T-cell (primary cell): Measurements from ENCODE around the gene TSHZ3. TPM values are rescaled to one million over a fixed set of nuclear protein-coding genes. Genes with fewer than 3 reads are reported as not detected.

Experiments
- ATAC-seq, 4 experiments: fragments of 200-7000 bp in 3 of 4; fragments of 150-1000 bp in 1 of 4; cut with Tn5 transposase; replicated peaks in 1 of 4; 1 replicate in 3 of 4; 2 replicates in 1 of 4; pipeline ENCODE4 v1.10.0; 2021; ENCODE audit warnings: moderate library complexity in 3 of 4, mild to moderate bottlenecking in 2 of 4, moderate number of reproducible peaks in 1 of 4
- CTCF ChIA-PET, 2 donors: fragments of 300-600 bp; sonication (Branson Sonifier 250); formaldehyde crosslinking; loops; one replicate each; lab custom pipeline; 2022; ENCODE audit warnings: antibody characterized with exemption in 2 of 2; lab: Charles Lee
- POLR2A ChIA-PET, 2 donors: fragments of 300-600 bp; sonication (Branson Sonifier 250); formaldehyde crosslinking; loops; one replicate each; lab custom pipeline; 2022; ENCODE audit warnings: antibody characterized with exemption in 2 of 2; lab: Charles Lee
- DNase-seq, 35 experiments: peaks; one replicate each; pipeline versions ENCODE4 v3.0.0 to v3.0.0-alpha.2; 2013 to 2023
- H3K27ac ChIP-seq: one replicate; pipeline ENCODE4 v1.5.1; 2013; ENCODE audit warnings: low read length
- H3K27me3 ChIP-seq, 2 experiments: replicated peaks in 1 of 2; 1 replicate in 1 of 2; 2 replicates in 1 of 2; pipeline versions ENCODE4 v1.6.1 to v1.7.0; 2013; ENCODE audit warnings: low read length in 1 of 2, mixed read lengths in 1 of 2; ENCODE audit not compliant: control insufficient read depth in 2 of 2, insufficient read depth in 2 of 2; ENCODE audit errors: extremely low read depth in 1 of 2
- H3K36me3 ChIP-seq, 2 donors: 1 replicate in 1 of 2; 2 replicates in 1 of 2; pipeline versions ENCODE4 v1.6.1 to v1.7.0; 2013; ENCODE audit warnings: low read length in 1 of 2; ENCODE audit not compliant: control insufficient read depth in 2 of 2, insufficient read depth in 1 of 2; ENCODE audit errors: extremely low read depth in 1 of 2
- H3K4me1 ChIP-seq, 2 experiments: 1 replicate in 1 of 2; 2 replicates in 1 of 2; pipeline versions ENCODE4 v1.6.1 to v1.7.0; 2013; ENCODE audit warnings: low read length in 2 of 2, mixed read lengths in 1 of 2; ENCODE audit not compliant: insufficient read depth in 2 of 2, control insufficient read depth in 1 of 2; ENCODE audit errors: extremely low read depth in 1 of 2
- H3K4me3 ChIP-seq, 2 donors: 1 replicate in 1 of 2; 2 replicates in 1 of 2; pipeline versions ENCODE4 v1.5.1 to v1.7.0; 2013; ENCODE audit warnings: mild to moderate bottlenecking in 2 of 2, low read length in 1 of 2, moderate library complexity in 1 of 2; ENCODE audit not compliant: control insufficient read depth in 1 of 2; ENCODE audit errors: extremely low read depth in 1 of 2
- H3K9me3 ChIP-seq: 2 replicates; pipeline ENCODE4 v1.7.0; 2013
- H3K27ac Mint-ChIP-seq, 2 donors: one replicate each; pipeline ENCODE4 v1.8.0; 2020 to 2021; ENCODE audit warnings: mild to moderate bottlenecking in 2 of 2, mixed read lengths in 2 of 2
- H3K27me3 Mint-ChIP-seq, 2 donors: one replicate each; pipeline ENCODE4 v1.8.0; 2021 to 2022; ENCODE audit warnings: mixed read lengths in 2 of 2
- H3K36me3 Mint-ChIP-seq: one replicate; pipeline ENCODE4 v1.8.0; 2021; ENCODE audit warnings: mixed read lengths
- H3K4me1 Mint-ChIP-seq, 3 donors: one replicate each; pipeline ENCODE4 v1.8.0; 2020 to 2022; ENCODE audit warnings: mixed read lengths in 3 of 3, mild to moderate bottlenecking in 1 of 3
- H3K4me3 Mint-ChIP-seq, 3 donors: one replicate each; pipeline ENCODE4 v1.8.0; 2020 to 2022; ENCODE audit warnings: mild to moderate bottlenecking in 3 of 3, mixed read lengths in 3 of 3, moderate library complexity in 3 of 3
- H3K9me3 Mint-ChIP-seq, 3 donors: one replicate each; pipeline ENCODE4 v1.8.0; 2020 to 2022; ENCODE audit warnings: mixed read lengths in 3 of 3
- WGBS: methylation state at CpG from one replicate; pipeline ENCODE4 v1.1.5; 2013; ENCODE audit warnings: missing lambda C conversion rate; ENCODE audit not compliant: insufficient coverage; 5-methylcytosine and 5-hydroxymethylcytosine counted together
- total RNA-seq, 35 experiments: library from RNA in 6 of 35; stranded (reverse) in 6 of 35; fragments of 120-200 nt in 1 of 35; gene quantifications; one replicate each; pipeline versions ENCODE4 v1.2.1 to v1.2.4 and lab custom pipeline; 2013 to 2026

TSHZ3 gene
- total RNA-seq, 5 donors from 2014 or later (not counting 1 experiment from before 2014, with no cell fraction given): 0.18 to 1.4 (median 0.54) TPM

- ATAC-seq (no peak), DNase-seq (no peak)
- ChIA-PET POLR2A (interaction anchor here in 1 of 2 donors (0.6 kb wide), 1 partner anchor 27 kb away, joined by 7 read pairs; no protein-coding TSS in a partner anchor), CTCF (no interaction called here)
- H3K4me3 ChIP-seq: no peak overlapping the region
- Mint-ChIP-seq H3K36me3 (no peaks in the 10 kb centered on the region), H3K27me3 (peaks cover 5 to 30% of the 10 kb centered on the region in 2 donors), H3K27ac (no peak overlapping the region), H3K4me3 (no peak overlapping the region), H3K9me3 (no peaks in the 10 kb centered on the region), H3K4me1 (peaks cover 0 to 4% (median 4%) of the 10 kb centered on the region in 3 donors)
- H3K9me3 ChIP-seq: no peaks in the 10 kb centered on the region
- no peaks in the 10 kb centered on the region for H3K4me1 ChIP-seq
- WGBS: 48% methylated on average over 10 of the region's 13 CpGs
- H3K36me3 ChIP-seq: no peaks in the 10 kb centered on the region
- H3K27me3 ChIP-seq: peaks cover 0 to 40% of the 10 kb centered on the region in 2 experiments
- H3K27ac ChIP-seq: no peak overlapping the region
These were observed 93.9 kb downstream of the TSHZ3 start for GRCh38 chr19:31255174-31255799.

GRCh38 chr19:31254611-31255010 is 94.6 kb downstream of the TSHZ3 start:
- no peaks in the 10 kb centered on the region for H3K9me3 ChIP-seq
- H3K27ac Mint-ChIP-seq: no peak overlapping the region
- ATAC-seq (no peak), DNase-seq (no peak)
- ChIA-PET POLR2A (no interaction called here), CTCF (no interaction called here)
- H3K27ac ChIP-seq: no peak overlapping the region
- H3K4me3 ChIP-seq: no peak overlapping the region
- no peaks in the 10 kb centered on the region for H3K36me3 Mint-ChIP-seq
- 90% methylated on average over 4 of the region's 4 CpGs for WGBS
- H3K27me3 ChIP-seq: peaks cover 0 to 36% of the 10 kb centered on the region in 2 experiments
- H3K9me3 Mint-ChIP-seq: no peaks in the 10 kb centered on the region
- H3K4me3 Mint-ChIP-seq: no peak overlapping the region
- no peaks in the 10 kb centered on the region for H3K36me3 ChIP-seq
- H3K27me3 Mint-ChIP-seq: peaks cover 5 to 28% of the 10 kb centered on the region in 2 donors
- no peaks in the 10 kb centered on the region for H3K4me1 ChIP-seq
- peaks cover 0 to 4% (median 4%) of the 10 kb centered on the region in 3 donors for H3K4me1 Mint-ChIP-seq

- 81% methylated on average over 7 of the region's 7 CpGs for WGBS
- Mint-ChIP-seq H3K27me3 (peaks cover 6 to 27% of the 10 kb centered on the region in 2 donors), H3K27ac (no peak overlapping the region), H3K4me3 (no peak overlapping the region), H3K4me1 (peaks cover 0 to 4% (median 4%) of the 10 kb centered on the region in 3 donors), H3K36me3 (no peaks in the 10 kb centered on the region), H3K9me3 (no peaks in the 10 kb centered on the region)
- Histone ChIP-seq H3K27me3 (peaks cover 0 to 37% of the 10 kb centered on the region in 2 experiments), H3K4me1 (no peaks in the 10 kb centered on the region), H3K27ac (no peak overlapping the region), H3K4me3 (no peak overlapping the region), H3K36me3 (no peaks in the 10 kb centered on the region), H3K9me3 (no peaks in the 10 kb centered on the region)
- DNase-seq (no peak), ATAC-seq (no peak)
- POLR2A ChIA-PET: no interaction called here
- CTCF ChIA-PET: no interaction called here
These were observed 95.1 kb downstream of the TSHZ3 start for GRCh38 chr19:31254180-31254551.

- no peak overlapping the region for H3K4me3 ChIP-seq
- peaks cover 0 to 4% (median 4%) of the 10 kb centered on the region in 3 donors for H3K4me1 Mint-ChIP-seq
- no peak overlapping the region for H3K27ac ChIP-seq
- H3K9me3 ChIP-seq: no peaks in the 10 kb centered on the region
- 83% methylated on average over 1 of the region's 6 CpGs for WGBS
- H3K36me3 ChIP-seq: no peaks in the 10 kb centered on the region
- H3K36me3 Mint-ChIP-seq: no peaks in the 10 kb centered on the region
- H3K4me3 Mint-ChIP-seq: no peak overlapping the region
- no peaks in the 10 kb centered on the region for H3K4me1 ChIP-seq
- DNase-seq (no peak), ATAC-seq (no peak)
- no peak overlapping the region for H3K27ac Mint-ChIP-seq
- no peaks in the 10 kb centered on the region for H3K9me3 Mint-ChIP-seq
- POLR2A ChIA-PET: no interaction called here
- peaks cover 11 to 24% of the 10 kb centered on the region in 2 donors for H3K27me3 Mint-ChIP-seq
- CTCF ChIA-PET: no interaction called here
- peaks cover 0 to 42% of the 10 kb centered on the region in 2 experiments for H3K27me3 ChIP-seq
These were observed 95.6 kb downstream of the TSHZ3 start for GRCh38 chr19:31253526-31254179.

GRCh38 chr19:31252441-31252840 is 96.8 kb downstream of the TSHZ3 start:
- H3K36me3 Mint-ChIP-seq: no peaks in the 10 kb centered on the region
- peaks cover 11 to 26% of the 10 kb centered on the region in 2 donors for H3K27me3 Mint-ChIP-seq
- no peaks in the 10 kb centered on the region for H3K36me3 ChIP-seq
- no peak overlapping the region for H3K27ac ChIP-seq
- no CpG with 5 or more reads among the region's 2 CpGs for WGBS
- H3K27me3 ChIP-seq: peaks cover 0 to 36% of the 10 kb centered on the region in 2 experiments
- no peak overlapping the region for H3K27ac Mint-ChIP-seq
- POLR2A ChIA-PET: no interaction called here
- no peak overlapping the region for H3K4me3 ChIP-seq
- no peaks in the 10 kb centered on the region for H3K9me3 ChIP-seq
- H3K4me1 ChIP-seq: no peaks in the 10 kb centered on the region
- CTCF ChIA-PET: no interaction called here
- H3K4me3 Mint-ChIP-seq: no peak overlapping the region
- ATAC-seq (no peak), DNase-seq (no peak)
- H3K9me3 Mint-ChIP-seq: no peaks in the 10 kb centered on the region
- H3K4me1 Mint-ChIP-seq: peaks cover 0 to 4% (median 4%) of the 10 kb centered on the region in 3 donors

GRCh38 chr19:31249217-31249616 is 100.0 kb downstream of the TSHZ3 start:
- Histone ChIP-seq H3K9me3 (no peaks in the 10 kb centered on the region), H3K4me3 (no peak overlapping the region), H3K36me3 (no peaks in the 10 kb centered on the region), H3K4me1 (no peaks in the 10 kb centered on the region), H3K27me3 (peaks cover 0 to 22% of the 10 kb centered on the region in 2 experiments), H3K27ac (no peak overlapping the region)
- H3K27me3 Mint-ChIP-seq: peaks cover 10 to 25% of the 10 kb centered on the region in 2 donors
- no peak for ATAC-seq
- no peak overlapping the region for H3K4me3 Mint-ChIP-seq
- no peak overlapping the region for H3K27ac Mint-ChIP-seq
- WGBS: 95% methylated on average over 4 of the region's 9 CpGs
- no peak for DNase-seq
- no peaks in the 10 kb centered on the region for H3K9me3 Mint-ChIP-seq
- POLR2A ChIA-PET: no interaction called here
- no peaks in the 10 kb centered on the region for H3K36me3 Mint-ChIP-seq
- CTCF ChIA-PET: no interaction called here
- H3K4me1 Mint-ChIP-seq: no peaks in the 10 kb centered on the region
